GM18858 (cell line): ENCODE results near the gene LRRC4C.

Experiments used
- ATAC-seq: cut with Tn5 transposase; IDR thresholded peaks from one replicate; pipeline ENCODE4 v1.9.1; 2021; ENCODE audit not compliant: unreplicated experiment

Gene LRRC4C

DNA sequence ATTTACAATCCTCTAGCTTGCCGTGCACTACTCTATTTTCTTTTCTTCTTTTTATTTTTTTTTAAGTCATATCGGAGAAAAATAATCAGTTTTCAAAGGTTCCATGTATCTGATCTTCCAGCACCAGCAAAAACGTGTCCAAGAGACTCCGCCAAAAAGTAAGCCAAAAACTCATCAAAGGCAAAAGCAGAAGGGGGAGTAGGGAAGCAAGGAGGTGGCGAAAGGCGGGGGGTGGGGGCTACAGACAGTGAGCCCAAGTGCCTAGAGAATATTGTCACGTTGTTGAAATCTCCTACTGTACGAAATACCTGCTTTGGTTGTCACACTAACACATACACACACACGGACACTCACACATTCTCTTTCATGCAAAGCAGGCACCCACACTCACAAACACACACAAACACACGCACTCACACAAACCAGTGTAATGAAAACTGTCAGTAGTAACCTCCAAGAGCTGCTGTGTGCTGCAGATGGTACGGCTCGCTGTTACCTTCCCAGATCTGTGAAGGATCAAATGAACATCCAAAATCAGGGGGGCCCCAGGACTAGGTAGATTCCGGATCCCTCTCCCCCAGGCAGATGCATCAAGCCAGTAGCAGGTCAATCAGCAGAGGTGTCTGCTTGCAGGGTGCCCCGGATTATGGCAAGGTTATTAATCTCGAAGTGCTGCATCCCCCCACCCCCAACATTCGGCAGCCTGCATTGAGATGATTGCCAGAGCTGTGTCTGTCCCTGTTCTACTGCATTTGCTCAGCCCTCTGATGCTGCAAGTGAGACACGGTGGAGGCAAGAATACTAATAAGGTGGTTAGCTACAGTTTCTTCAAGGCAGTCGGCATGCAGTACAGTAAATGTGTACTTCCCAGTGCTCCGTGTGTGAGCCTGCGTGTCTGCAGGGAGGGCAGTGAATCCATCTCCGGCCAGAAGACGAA, at the start of gene LRRC4C:
Gene LRRC4C (minus strand): TSS at position 188 of the 937 bp plus-strand sequence.
- no peak for ATAC-seq

DNA sequence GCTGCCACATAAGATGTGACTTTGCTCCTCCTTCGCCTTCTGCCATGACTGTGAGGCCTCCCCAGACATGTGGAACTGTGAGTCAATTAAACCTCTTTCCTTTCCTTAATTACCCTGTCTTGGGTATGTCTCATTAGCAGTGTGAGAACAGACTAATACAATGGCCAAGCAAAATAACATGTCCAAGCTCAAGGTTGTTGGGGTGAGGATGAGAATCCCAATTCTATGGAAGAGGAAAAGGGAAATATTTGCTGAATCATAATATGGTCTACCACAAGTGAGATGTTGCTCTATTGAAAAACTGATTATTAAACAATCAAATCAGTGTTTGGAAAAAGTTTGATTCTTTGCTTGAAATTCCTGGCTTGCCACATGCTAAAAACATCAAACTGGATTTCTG, 48.7 kb upstream of the LRRC4C start:
- no peak for ATAC-seq

DNA sequence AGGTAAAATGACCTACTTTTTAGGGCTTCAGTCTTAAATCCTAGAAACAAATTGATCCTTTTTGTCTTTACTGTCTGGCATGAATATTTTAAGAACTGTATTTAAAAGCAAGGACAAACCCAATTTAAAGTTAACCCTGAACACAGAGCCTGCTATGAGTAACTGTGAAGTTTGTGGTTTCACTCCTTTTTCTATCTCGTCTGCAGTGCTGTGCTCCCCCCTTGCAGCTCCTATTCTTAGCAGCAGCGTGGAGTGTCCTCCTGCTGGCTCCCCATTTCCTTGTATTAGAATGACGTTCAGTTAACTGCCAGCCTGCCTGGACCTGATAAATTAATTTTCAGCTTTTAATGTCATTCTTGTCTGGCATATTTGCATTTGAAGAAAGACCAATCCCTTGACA, 40.0 kb upstream of the LRRC4C start:
- ATAC-seq: no peak

- ATAC-seq: no peak
These were observed 39.3 kb upstream of the LRRC4C start for GRCh38 chr11:41498726-41499125.

DNA sequence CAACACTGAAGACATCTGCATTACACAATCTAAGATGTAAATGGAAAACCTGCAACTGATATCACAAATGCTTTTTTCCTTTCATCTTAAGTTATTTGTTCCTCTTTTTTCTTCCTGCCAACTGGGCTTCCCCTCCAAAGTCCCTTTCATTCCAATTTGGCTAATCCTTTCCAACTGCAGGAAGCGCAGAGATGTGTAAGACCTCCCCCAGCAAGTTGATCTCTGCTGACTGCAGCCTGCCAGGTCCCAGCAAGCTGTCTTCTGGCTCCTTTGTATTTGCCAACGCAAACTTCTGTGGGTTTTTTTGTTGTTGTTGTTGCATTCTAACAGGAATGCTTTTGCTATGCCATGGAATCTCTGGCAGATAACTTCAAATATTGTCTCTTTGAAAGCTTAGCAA, 38.5 kb upstream of the LRRC4C start:
- ATAC-seq: no peak

GRCh38 chr11:41494716-41495115, 35.3 kb upstream of the LRRC4C start:
- ATAC-seq: no peak

DNA sequence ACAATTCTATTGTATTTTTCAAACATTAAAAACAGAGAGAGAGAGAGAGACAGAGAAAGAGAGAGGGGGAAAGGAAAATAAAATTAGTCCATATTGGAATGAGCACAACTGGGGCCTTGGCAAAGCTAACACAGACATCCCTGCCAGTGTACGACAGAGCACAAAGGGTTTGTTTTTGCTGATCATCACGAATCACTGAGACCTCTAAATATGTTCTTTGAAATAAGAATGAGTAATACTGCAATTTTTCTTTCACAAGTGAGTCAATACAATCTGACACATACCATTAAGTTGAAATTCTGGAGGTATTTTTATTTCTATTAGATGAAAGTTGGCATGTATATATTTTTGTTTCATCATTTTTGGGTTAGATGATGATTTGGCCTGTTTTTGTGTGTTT, 27.0 kb upstream of the LRRC4C start:
- no peak for ATAC-seq

- ATAC-seq: no peak
These were observed 24.5 kb upstream of the LRRC4C start for GRCh38 chr11:41483956-41484355.

DNA sequence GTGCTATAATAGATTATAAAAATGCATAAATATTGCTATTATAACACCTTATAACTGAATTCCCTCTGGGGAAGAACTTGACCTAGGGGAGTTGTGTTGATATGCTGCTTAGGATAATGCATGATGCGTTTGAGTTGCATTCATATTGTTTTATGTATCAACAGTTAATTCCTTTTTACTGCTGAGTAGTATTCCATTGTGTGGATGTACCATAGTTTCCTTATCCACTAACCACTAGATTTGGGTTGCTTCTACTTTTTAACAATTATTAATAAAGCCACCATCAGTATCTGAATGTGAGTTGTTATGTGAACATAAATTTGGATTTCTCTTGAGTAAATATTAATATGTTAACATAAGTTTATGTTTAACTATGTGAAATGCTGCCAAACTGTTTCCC, 19.7 kb upstream of the LRRC4C start:
- ATAC-seq: no peak

DNA sequence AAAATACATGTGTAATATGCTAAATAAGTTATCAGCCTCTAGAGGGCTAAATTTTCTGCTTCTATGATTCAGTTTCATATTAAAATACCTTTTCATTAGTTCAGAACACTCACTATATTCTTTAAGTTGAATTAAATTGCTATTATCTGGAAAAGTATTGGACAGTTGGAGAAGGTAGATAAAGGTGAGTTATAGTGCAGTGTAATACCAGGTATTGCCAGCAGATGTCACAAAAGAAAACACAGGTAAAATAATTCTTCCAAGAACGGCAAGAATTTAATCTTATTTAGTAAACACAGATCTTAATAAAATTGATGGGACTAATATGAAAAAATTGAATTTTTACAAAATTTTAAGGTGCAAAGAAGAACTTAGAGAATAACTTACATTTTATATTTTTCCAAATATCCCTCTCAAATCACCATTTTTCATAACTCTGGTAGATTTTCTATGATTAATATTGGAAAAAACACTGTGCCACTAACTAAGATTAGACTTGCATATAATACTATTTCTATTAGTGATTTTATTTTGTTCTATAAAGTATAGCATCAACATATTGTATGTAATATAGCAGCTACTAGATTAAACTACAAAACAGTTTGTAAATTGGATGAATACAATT, 1.7 kb upstream of the LRRC4C start:
- ATAC-seq: no peak

DNA sequence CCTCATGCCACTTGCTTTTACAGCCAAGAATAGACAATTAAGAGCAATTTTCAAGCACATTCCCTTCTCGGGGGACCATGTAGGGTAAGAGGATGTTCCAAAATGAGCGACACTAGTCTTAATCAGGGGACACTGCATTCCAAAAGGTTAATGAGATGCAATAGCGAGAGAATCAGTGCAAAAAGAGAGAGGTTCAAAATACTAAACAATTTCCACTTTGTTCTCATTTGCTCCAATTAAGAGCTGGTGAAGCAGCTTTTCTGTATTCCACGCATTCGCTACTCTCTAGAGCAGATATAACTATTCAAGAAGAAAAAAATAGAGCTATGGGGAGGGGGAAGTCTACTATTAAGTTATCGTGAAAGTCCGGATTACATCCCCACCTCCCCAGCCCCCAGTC, 811 bp downstream of the LRRC4C start:
- ATAC-seq: no peak

GRCh38 chr11:41458154-41458553, 1.3 kb downstream of the LRRC4C start:
- ATAC-seq: no peak

DNA sequence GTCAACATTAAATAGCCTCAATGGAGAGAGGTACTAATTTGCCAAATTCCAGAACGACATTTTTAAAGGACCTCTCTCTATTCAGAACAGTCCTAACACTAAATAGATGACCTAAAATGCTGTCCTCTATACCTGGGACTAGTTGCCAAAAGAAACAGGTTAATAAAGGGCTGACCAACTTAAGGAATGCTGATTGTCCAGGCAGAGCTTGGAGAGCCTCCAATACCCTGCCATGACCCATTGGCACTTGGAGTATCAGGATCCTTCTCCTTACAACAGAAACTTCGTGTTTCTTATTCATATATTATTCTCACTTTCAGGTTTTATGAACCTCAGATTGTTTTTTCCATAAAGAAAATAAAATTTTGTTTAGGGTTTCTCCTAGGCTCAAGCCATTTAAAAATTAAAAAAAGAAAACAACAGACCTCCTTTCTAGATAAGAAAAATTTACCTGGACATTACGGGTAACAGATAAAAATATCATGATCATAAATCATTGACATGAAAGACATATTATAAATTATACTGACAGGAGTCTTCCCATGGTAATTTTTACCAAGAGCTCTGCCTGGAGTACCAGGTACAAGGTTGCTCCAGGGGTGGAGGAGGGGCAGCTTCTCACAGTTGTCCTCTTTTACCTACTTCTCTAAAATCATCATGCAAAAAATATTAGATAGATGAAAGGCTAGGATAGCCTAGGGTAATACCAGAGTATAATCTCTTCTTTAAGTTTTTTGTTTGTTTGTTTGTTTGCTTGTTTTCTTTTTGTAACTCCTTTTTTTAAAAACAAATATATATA, 2.0 kb downstream of the LRRC4C start:
- no peak for ATAC-seq

DNA sequence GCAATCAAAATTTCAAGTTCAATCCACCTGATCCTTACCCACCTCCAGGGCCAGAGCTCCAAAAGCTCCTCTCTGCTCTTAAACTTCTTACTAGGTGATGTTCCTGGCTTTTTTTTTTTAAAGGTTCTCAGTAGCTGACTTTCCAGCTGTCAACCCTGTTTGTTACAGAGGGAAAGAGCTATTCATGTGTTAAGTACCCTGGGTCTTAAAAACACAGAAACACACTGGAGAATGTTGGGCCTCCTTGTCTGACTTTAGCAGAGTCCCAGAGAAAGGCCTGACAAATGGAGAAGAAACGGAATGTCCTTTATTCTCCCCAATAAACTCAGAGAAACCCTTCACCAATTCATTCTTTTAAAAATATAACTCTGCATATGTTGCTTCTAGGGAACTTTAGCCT, 3.2 kb downstream of the LRRC4C start:
- ATAC-seq: no peak

- no peak for ATAC-seq
These were observed 8.4 kb downstream of the LRRC4C start for GRCh38 chr11:41451011-41451410.

GRCh38 chr11:41449483-41450050, 9.9 kb downstream of the LRRC4C start:
- no peak for ATAC-seq

DNA sequence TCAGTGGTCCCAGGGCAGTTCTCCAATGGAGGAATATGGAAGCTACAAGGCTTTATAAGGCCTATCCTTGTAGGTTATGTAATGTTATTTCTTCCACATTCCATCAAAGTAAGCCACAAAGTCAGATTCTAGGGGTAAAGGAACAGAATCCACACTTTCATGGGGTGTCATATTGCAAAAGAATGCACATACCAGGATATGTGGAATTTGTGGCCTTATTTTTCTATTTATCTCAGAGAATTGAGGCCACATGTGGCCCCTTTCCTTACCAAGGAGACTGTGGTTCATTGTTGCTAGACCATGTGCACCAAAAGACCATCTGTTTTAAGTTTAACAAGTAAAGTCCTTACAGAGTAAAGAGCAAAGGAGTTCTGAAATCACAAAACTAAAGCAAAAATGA, 12.9 kb downstream of the LRRC4C start:
- no peak for ATAC-seq

- ATAC-seq: no peak
These were observed 13.3 kb downstream of the LRRC4C start for GRCh38 chr11:41446107-41446506.

DNA sequence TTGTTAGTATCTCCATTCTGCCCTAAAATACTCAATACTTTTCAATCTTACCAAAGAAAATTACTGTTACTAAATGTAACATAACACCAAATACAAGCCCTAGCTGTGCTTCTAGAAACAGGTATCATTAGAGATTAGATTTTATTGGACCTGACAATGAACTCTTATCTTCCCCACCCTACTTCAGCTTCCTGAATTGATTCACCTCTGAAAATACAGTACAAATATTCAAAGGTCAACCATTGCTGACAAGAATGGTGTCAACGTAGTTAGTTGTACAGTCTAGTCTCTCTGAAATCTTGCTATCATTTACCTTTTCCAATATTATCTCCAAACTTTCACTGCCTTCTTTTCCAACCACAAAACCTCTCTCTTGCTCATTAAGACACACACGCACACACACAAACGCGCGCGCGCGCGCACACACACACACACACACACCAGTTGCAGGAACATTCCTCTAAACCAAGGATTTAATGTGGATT, 22.4 kb downstream of the LRRC4C start:
- ATAC-seq: no peak

DNA sequence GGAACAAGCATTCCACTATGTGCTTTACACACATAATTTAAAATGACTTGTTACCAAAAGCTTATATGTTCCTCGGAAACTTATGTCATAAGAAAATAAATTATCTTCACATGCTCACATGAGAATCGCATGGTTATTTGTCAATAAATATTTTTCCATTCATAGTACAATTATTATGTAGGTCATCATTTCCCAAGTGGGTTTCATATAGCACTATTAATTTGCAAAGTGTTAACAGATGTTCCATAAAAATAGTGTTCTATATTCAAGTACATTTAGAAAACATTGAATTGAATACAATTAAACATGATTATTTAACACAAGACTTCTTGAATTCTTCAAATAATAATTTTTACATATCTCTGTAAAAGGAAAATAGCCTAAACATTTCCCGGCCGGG, 23.9 kb downstream of the LRRC4C start:
- no peak for ATAC-seq

GRCh38 chr11:41431784-41432183, 27.7 kb downstream of the LRRC4C start:
- no peak for ATAC-seq
